Iris pigment epithelial cell (primary cell): Measurements from ENCODE around the gene PXYLP1.

ENCODE experiments used
- DNase-seq: peaks from one replicate; pipeline ENCODE4 v3.0.0-alpha.2; 2011; ENCODE audit warnings: low read depth

Gene PXYLP1

DNA sequence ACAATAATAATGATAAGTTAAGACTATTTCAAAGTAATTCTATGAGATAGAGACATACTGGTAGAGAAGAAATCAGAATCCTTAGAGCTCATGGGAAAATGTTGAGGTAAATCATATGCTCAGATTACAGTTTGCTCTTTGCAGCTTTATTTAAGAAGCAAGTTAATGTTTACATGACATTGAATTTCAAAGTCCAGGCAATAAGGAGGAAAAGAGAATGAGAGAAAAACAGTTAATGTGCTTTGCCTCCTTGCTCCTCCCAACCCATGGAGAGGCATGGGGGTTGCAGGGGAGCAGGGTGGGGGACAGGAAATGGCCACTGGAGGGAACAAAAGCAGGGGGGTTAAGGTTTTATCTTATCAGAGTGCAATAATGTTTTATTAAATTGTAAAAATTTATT, 94.5 kb downstream of the PXYLP1 start:
- DNase-seq = no peak

DNA sequence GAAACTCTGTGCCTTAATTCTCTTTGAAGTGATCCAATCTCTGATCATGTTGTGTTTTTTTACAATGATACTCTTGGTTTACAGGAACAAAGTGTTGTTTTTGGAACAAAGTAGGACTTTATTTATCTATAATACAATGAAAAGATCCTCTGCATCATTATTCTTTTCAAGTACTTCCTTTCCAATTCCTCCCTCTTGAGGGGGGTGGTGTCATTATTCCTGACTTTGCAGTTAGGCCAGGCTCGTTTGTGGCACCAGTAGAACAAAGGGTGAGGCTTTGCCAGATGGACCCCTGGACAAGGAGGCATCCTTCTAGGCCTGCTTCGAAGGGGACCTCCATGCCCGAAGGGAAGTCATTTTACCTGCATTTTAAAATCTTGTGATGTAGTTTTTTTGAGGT, 95.0 kb downstream of the PXYLP1 start:
- no peak for DNase-seq

- no peak for DNase-seq
These were observed 96.9 kb downstream of the PXYLP1 start for GRCh38 chr3:141328286-141329166.

- no peak for DNase-seq
These were observed 98.6 kb downstream of the PXYLP1 start for GRCh38 chr3:141330235-141330634.

GRCh38 chr3:141330718-141331376, 99.2 kb downstream of the PXYLP1 start:
- no peak for DNase-seq

DNA sequence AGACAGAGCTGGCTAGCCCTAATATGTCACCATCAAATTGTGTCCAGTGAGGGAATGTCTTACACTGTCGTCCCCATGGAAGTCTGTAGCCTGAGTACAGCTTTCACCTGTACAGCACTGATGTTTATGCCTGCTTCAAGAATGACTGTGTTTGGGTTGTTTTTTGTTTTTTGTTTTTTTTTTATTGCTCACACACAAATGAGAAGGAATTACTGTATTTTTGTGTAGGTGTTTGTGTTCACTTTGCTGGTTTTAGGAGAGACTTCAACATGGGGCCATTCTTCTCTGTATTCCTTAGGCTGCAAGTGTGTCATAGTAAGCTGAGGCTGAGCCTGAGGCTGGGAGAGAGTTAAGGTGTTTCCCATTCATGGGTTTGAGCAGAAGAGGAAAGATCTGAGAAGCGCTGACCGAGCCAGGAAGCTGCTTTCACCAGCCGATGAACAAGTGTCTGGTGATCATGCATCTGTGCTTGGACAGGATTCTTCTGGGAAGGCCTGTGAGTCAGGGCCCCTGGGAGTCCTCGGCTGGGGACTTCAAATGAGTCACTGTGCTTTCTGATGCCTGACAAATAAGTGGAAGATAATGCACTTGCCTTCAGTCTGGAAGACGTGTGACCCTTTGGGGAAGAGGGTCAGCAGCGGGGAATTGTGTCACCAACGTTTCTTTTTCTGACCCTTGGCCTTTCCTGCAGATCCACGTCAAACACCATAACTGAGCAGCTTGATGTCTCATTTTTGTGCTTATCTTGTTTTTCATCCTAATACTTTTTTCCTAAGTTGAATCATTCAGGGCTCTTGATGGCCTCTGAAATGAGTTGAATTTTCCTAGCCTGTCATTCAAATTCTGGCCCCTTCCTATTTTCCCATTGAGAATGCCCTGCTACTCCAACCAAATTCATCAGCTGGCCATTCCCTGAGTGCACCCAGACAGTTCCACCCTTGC, 100.0 kb downstream of the PXYLP1 start:
- DNase-seq = peak; percentile 98

- no peak for DNase-seq
These were observed 100.8 kb downstream of the PXYLP1 start for GRCh38 chr3:141332416-141332815.

- peak; percentile 52 for DNase-seq
These were observed 102.4 kb downstream of the PXYLP1 start for GRCh38 chr3:141333836-141334626.

GRCh38 chr3:141334627-141335250, 103.1 kb downstream of the PXYLP1 start:
- no peak for DNase-seq

DNA sequence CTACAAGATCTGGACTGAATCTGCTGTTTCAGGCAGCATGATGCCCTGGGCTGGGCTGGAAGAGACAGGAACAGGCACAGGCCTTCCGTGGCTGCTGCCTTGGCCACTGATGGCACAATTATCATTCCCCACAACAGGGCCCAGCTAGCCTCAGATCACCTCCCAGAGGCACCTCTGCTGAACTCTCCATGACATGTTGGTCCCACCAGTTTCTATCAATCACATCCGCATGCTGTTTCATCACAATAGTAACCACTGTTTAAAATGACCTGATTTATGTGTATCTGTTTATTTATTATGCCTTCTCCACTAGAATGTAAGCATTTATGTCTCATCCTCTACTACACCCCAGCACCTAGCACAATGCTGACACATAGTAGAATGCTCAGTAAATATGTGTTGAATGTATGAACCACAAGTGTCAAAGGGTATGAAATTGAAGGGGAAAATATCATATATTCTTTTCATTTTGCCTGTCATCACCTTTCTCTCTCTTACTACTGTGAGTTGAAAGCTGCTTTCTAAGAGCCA, 104.0 kb downstream of the PXYLP1 start:
- peak; percentile 84 for DNase-seq

DNA sequence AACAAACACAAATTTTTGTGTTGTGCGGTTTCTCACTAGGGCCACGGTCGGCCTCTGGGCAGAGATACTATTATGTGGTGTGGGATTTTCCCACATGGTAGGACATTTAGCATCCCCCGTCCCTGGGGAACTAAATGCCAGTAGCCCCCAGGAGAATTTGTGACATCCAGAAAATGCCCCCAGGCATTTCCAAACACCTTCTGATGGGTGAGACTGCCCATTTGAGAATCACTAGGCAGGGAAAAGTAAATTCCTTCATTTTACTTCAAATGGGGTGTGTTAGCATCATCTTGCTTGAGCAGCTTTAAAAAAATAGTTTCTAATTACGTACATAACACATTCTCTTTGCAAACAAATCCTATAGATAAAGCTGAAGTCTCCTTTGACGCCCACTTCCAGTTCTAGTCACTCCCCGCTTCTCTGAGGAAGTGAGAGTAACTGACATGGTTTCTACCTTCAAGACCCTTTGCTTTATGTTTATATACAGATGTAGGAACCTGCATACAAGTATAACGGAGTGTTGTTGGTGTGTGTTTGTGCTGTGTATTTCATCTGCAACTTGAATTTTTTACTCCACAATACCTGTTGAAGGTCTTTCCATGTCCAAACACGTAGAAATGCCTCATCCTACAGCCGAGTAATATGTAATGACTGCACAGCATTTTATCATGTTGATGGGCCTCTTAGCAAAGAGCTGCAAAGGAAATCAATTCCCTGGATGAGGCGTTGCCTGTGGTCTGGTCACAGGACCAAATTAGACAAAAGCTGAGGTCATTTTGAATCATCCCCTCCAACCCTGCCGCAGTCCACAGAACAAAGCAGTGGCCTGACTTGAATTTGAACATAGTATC, 105.3 kb downstream of the PXYLP1 start:
- DNase-seq = peak; percentile 79

DNA sequence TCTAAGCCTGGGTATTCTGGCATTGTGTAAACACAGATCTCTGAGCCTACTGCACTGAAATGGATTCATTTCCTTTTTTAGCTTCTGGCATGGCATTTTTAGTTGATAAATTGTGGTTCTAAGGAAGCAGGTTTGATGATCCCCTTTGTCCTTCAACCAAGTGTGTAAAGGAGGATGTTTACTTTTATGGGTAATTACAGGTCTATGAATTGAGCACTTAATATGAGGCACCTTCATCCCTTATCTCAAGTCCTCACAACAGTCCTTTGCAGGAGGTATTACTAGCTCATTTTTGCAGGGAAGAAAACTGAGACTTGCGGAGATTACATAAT, 105.9 kb downstream of the PXYLP1 start:
- DNase-seq = no peak

DNA sequence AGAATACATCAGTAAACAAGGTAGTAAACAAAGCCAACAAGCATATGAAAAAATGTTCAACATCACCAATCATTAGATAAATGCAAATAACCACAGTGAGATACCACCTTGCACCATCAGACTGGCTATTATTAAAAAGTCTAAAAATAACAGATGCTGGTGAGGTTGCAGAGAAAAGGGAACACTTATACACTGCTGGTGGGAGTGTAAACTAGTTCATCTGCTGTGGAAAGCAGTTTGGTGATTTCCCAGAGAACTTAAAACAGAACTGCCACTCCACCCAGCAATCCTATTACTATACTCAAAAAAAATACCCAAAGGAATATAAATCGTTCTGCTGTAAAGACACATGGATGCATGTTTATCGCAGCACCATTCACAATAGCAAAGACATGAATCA, 106.4 kb downstream of the PXYLP1 start:
- DNase-seq = no peak

DNA sequence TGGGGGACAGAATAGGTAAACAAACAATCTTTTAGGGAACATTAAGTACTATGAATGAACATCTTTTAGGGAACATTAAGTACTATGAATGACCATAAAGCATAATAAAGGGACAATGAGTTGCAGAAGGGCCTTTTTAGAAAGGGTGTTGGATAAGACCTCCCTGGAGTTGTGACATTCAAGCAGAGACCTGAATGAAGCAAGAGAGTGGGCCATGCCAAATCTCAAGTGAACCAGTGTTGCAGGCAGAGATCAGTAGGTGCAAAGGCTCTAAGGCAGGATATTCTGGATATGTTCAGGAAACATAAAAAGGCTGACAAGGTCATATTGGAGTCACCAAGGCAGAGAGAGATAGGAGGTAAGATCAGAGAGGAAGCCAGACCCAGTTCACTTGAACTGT, 107.3 kb downstream of the PXYLP1 start:
- DNase-seq = no peak

- DNase-seq = no peak
These were observed 109.9 kb downstream of the PXYLP1 start for GRCh38 chr3:141341536-141341935.

- no peak for DNase-seq
These were observed 110.8 kb downstream of the PXYLP1 start for GRCh38 chr3:141342386-141342785.

GRCh38 chr3:141343077-141343476, 111.5 kb downstream of the PXYLP1 start:
- no peak for DNase-seq

- no peak for DNase-seq
These were observed 112.2 kb downstream of the PXYLP1 start for GRCh38 chr3:141343865-141344271.
